CD14-positive monocyte (primary cell): ENCODE measurements around the gene MAST4. TPM values are rescaled to one million over a fixed set of nuclear protein-coding genes. Genes with fewer than 3 reads are reported as not detected.

Experiments
- DNase-seq, 3 donors: peaks; one replicate each; pipeline ENCODE4 v3.0.0-alpha.2; 2011 to 2022
- H2AFZ ChIP-seq: 2 replicates; pipeline ENCODE4 v1.6.0; 2012; ENCODE audit warnings: mild to moderate bottlenecking, low read depth, low read length, inconsistent platforms; ENCODE audit not compliant: insufficient read depth, poor library complexity, severe bottlenecking
- H3K27ac ChIP-seq, 2 donors: 1 replicate in 1 of 2; 2 replicates in 1 of 2; pipeline ENCODE4 v1.5.1; 2012 to 2013; ENCODE audit warnings: low read length in 2 of 2, control low read depth in 1 of 2, inconsistent platforms in 1 of 2, low read depth in 1 of 2, mild to moderate bottlenecking in 1 of 2
- H3K27me3 ChIP-seq, 2 donors: one replicate each; pipeline versions ENCODE4 v1.6.0 to v1.6.1; 2011 to 2013; ENCODE audit warnings: low read length in 2 of 2; ENCODE audit not compliant: control insufficient read depth in 2 of 2, insufficient read depth in 2 of 2
- H3K36me3 ChIP-seq, 2 donors: replicated peaks in 1 of 2; 1 replicate in 1 of 2; 2 replicates in 1 of 2; pipeline versions ENCODE4 v1.5.1 to v1.6.1; 2012 to 2013; ENCODE audit warnings: low read length in 2 of 2, control low read depth in 1 of 2, inconsistent platforms in 1 of 2, mild to moderate bottlenecking in 1 of 2; ENCODE audit not compliant: insufficient read depth in 2 of 2, control insufficient read depth in 1 of 2
- H3K4me1 ChIP-seq, 2 donors: 1 replicate in 1 of 2; 2 replicates in 1 of 2; pipeline versions ENCODE4 v1.5.1 to v1.6.1; 2012 to 2013; ENCODE audit warnings: low read length in 2 of 2, control low read depth in 1 of 2, inconsistent platforms in 1 of 2, mild to moderate bottlenecking in 1 of 2, moderate library complexity in 1 of 2; ENCODE audit not compliant: insufficient read depth in 2 of 2, control insufficient read depth in 1 of 2
- H3K4me2 ChIP-seq: replicated peaks from 2 replicates; pipeline ENCODE3; 2012; ENCODE audit warnings: low read length, moderate library complexity, mild to moderate bottlenecking; ENCODE audit not compliant: poor library complexity, severe bottlenecking; ENCODE audit errors: extremely low read depth
- H3K4me3 ChIP-seq, 3 experiments: fragments of 200-600 bp in 1 of 3; sonication (generic) in 1 of 3; replicated peaks in 1 of 3; 1 replicate in 2 of 3; 2 replicates in 1 of 3; pipeline ENCODE4 v1.5.1; 2011 to 2013; ENCODE audit warnings: low read length in 3 of 3, mild to moderate bottlenecking in 3 of 3, control low read depth in 2 of 3, low read depth in 2 of 3, inconsistent platforms in 1 of 3, moderate library complexity in 1 of 3
- H3K79me2 ChIP-seq: 2 replicates; pipeline ENCODE4 v1.6.0; 2012; ENCODE audit warnings: mild to moderate bottlenecking, control low read depth, inconsistent platforms, low read length, moderate library complexity; ENCODE audit not compliant: insufficient read depth
- H3K9ac ChIP-seq: 2 replicates; pipeline ENCODE4 v1.6.0; 2017; ENCODE audit warnings: low read length, mild to moderate bottlenecking; ENCODE audit not compliant: insufficient read depth, poor library complexity, severe bottlenecking
- H3K9me3 ChIP-seq, 2 donors: replicated peaks in 1 of 2; 1 replicate in 1 of 2; 2 replicates in 1 of 2; pipeline versions ENCODE4 v1.5.1 to v1.6.1; 2012 to 2013; ENCODE audit warnings: low read length in 2 of 2, control low read depth in 1 of 2; ENCODE audit not compliant: control insufficient read depth in 1 of 2, insufficient read depth in 1 of 2
- H4K20me1 ChIP-seq: 2 replicates; pipeline ENCODE4 v1.6.0; 2012; ENCODE audit warnings: mild to moderate bottlenecking, low read length, control low read depth, moderate library complexity; ENCODE audit not compliant: insufficient read depth
- H3K27ac Mint-ChIP-seq, 7 donors: one replicate each; pipeline ENCODE4 v1.8.0; 2020; ENCODE audit warnings: mild to moderate bottlenecking in 7 of 7, mixed read lengths in 7 of 7, moderate library complexity in 6 of 7, inconsistent platforms in 2 of 7
- H3K27me3 Mint-ChIP-seq, 3 donors: one replicate each; pipeline ENCODE4 v1.8.0; 2021 to 2022; ENCODE audit warnings: low read depth in 3 of 3, mild to moderate bottlenecking in 3 of 3, mixed read lengths in 3 of 3, moderate library complexity in 3 of 3, inconsistent platforms in 1 of 3
- H3K36me3 Mint-ChIP-seq, 2 donors: one replicate each; pipeline ENCODE4 v1.8.0; 2020; ENCODE audit warnings: mixed read lengths in 2 of 2, inconsistent platforms in 1 of 2, mild to moderate bottlenecking in 1 of 2
- H3K4me1 Mint-ChIP-seq: one replicate; pipeline ENCODE4 v1.8.0; 2020; ENCODE audit warnings: mild to moderate bottlenecking, mixed read lengths
- H3K4me3 Mint-ChIP-seq, 2 donors: one replicate each; pipeline ENCODE4 v1.8.0; 2020; ENCODE audit warnings: mild to moderate bottlenecking in 2 of 2, mixed read lengths in 2 of 2, moderate library complexity in 1 of 2
- H3K9me3 Mint-ChIP-seq, 7 donors: one replicate each; pipeline ENCODE4 v1.8.0; 2020 to 2022; ENCODE audit warnings: mixed read lengths in 7 of 7, mild to moderate bottlenecking in 6 of 7, moderate library complexity in 6 of 7, inconsistent platforms in 2 of 7
- WGBS: methylation state at CpG from one replicate; pipeline ENCODE4 v1.1.5; 2013; ENCODE audit warnings: missing lambda C conversion rate; ENCODE audit not compliant: insufficient coverage; 5-methylcytosine and 5-hydroxymethylcytosine counted together
- intact Hi-C, 2 donors: fragments of 100-400 bp; cut with micrococcal nuclease; formaldehyde crosslinking; loops; one replicate each; pipeline versions ENCODE4 v1.15.0 to v1.15.1; 2023
- polyA plus RNA-seq, 3 donors: library from polyadenylated mRNA; depleted of rRNA in 1 of 3; unstranded in 2 of 3; stranded (reverse) in 1 of 3; fragments of 300-500 nt in 2 of 3; fragments of >200 nt in 1 of 3; fragmentation: Illumina TruSeq in 2 of 3; gene quantifications; 1 replicate in 2 of 3; 2 replicates in 1 of 3; pipeline ENCODE4 v1.2.3, GENCODE V29; 2012 to 2021
- TF ChIP-seq, protein P1 (sequence below): fragments of 200-600 bp; IDR thresholded peaks from one replicate; pipeline ENCODE4 v1.8.0; 2022; ENCODE audit warnings: antibody characterized with exemption, mild to moderate bottlenecking

Gene MAST4
- polyA plus RNA-seq, 3 donors, result 0.03 to 0.24 TPM; not detected in 1

GRCh38 chr5:66554884-66555283, 41.3 kb upstream of the MAST4 start:
- H3K4me3 Mint-ChIP-seq, result no peak overlapping the region
- Histone ChIP-seq H2AFZ (no peak overlapping the region), H3K9ac (no peak overlapping the region), H3K4me2 (no peak overlapping the region), H3K9me3 (no peaks in the 10 kb centered on the region), H3K4me1 (peaks cover 7 to 8% of the 10 kb centered on the region in 2 donors), H3K79me2 (no peaks in the 10 kb centered on the region), H3K36me3 (no peaks in the 10 kb centered on the region), H3K27me3 (no peaks in the 10 kb centered on the region), H3K4me3 (no peak overlapping the region), H4K20me1 (no peaks in the 10 kb centered on the region), H3K27ac (no peak overlapping the region)
- no peaks in the 10 kb centered on the region for H3K36me3 Mint-ChIP-seq
- no peak for DNase-seq
- H3K27ac Mint-ChIP-seq, result no peak overlapping the region
- TF ChIP-seq, protein P1, sequence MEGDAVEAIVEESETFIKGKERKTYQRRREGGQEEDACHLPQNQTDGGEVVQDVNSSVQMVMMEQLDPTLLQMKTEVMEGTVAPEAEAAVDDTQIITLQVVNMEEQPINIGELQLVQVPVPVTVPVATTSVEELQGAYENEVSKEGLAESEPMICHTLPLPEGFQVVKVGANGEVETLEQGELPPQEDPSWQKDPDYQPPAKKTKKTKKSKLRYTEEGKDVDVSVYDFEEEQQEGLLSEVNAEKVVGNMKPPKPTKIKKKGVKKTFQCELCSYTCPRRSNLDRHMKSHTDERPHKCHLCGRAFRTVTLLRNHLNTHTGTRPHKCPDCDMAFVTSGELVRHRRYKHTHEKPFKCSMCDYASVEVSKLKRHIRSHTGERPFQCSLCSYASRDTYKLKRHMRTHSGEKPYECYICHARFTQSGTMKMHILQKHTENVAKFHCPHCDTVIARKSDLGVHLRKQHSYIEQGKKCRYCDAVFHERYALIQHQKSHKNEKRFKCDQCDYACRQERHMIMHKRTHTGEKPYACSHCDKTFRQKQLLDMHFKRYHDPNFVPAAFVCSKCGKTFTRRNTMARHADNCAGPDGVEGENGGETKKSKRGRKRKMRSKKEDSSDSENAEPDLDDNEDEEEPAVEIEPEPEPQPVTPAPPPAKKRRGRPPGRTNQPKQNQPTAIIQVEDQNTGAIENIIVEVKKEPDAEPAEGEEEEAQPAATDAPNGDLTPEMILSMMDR, result no peak
- peaks cover 26% of the 10 kb centered on the region for H3K4me1 Mint-ChIP-seq
- no CpG with 5 or more reads among the region's 2 CpGs for WGBS
- intact Hi-C loops, result no loop called here
- H3K9me3 Mint-ChIP-seq, result peaks cover 2 to 7% (median 4%) of the 10 kb centered on the region in 7 donors
- peaks cover 0 to 5% (median 3%) of the 10 kb centered on the region in 3 donors for H3K27me3 Mint-ChIP-seq

DNA sequence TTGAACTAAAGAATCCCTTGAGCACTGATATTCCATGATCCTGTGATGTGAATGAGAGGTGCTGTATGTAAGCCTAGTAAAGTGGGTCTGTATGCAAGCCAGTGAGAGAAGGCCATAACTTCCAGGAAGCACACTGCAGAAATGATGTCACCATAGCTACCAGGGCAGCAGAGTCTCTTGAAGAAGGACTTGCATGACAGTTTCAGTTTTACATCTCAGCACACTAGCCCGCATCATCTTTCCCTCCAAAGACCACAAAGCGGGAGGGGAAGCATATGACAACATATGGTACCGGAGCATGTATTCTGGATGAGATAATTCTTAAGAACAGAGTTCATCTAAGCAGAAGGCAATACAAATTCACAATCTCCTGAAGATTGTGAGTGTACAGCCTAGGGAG, 37.6 kb upstream of the MAST4 start:
- peak in 1 of 3 donors; percentile 19 for DNase-seq
- Histone ChIP-seq H3K79me2 (no peaks in the 10 kb centered on the region), H3K9ac (no peak overlapping the region), H3K4me3 (no peak overlapping the region), H3K27me3 (no peaks in the 10 kb centered on the region), H2AFZ (no peak overlapping the region), H3K9me3 (no peaks in the 10 kb centered on the region), H3K36me3 (no peaks in the 10 kb centered on the region), H3K4me1 (peaks cover 7 to 8% of the 10 kb centered on the region in 2 donors), H4K20me1 (no peaks in the 10 kb centered on the region), H3K4me2 (no peak overlapping the region), H3K27ac (no peak overlapping the region)
- no peak overlapping the region for H3K4me3 Mint-ChIP-seq
- intact Hi-C loops, result no loop called here
- H3K27me3 Mint-ChIP-seq, result peaks cover 0 to 2% (median 1%) of the 10 kb centered on the region in 3 donors
- H3K9me3 Mint-ChIP-seq, result peaks cover 2 to 8% (median 4%) of the 10 kb centered on the region in 7 donors
- TF ChIP-seq, protein P1, result no peak
- H3K4me1 Mint-ChIP-seq, result peaks cover 15% of the 10 kb centered on the region
- H3K27ac Mint-ChIP-seq, result no peak overlapping the region
- no CpG with 5 or more reads among the region's 3 CpGs for WGBS
- H3K36me3 Mint-ChIP-seq, result no peaks in the 10 kb centered on the region
